Activated CD8-positive, alpha-beta memory T cell treated with anti-CD3 and anti-CD28 coated beads, Interleukin-2, amount 50 U/mL, for 1 hour (primary cell): Measurements from ENCODE around the gene BMPR1A.

Experiments
- DNase-seq: peaks from one replicate; pipeline ENCODE4 v3.0.0-alpha.2; 2020; ENCODE audit errors: extremely low read depth

BMPR1A gene

GRCh38 chr10:86955501-86956194 lies 199.2 kb downstream of the BMPR1A start:
- DNase-seq, result no peak

- no peak for DNase-seq
Measured at GRCh38 chr10:86956195-86956847, 199.9 kb downstream of the BMPR1A start.

- DNase-seq, result no peak
Measured at GRCh38 chr10:86956848-86957448, 200.5 kb downstream of the BMPR1A start.

DNA sequence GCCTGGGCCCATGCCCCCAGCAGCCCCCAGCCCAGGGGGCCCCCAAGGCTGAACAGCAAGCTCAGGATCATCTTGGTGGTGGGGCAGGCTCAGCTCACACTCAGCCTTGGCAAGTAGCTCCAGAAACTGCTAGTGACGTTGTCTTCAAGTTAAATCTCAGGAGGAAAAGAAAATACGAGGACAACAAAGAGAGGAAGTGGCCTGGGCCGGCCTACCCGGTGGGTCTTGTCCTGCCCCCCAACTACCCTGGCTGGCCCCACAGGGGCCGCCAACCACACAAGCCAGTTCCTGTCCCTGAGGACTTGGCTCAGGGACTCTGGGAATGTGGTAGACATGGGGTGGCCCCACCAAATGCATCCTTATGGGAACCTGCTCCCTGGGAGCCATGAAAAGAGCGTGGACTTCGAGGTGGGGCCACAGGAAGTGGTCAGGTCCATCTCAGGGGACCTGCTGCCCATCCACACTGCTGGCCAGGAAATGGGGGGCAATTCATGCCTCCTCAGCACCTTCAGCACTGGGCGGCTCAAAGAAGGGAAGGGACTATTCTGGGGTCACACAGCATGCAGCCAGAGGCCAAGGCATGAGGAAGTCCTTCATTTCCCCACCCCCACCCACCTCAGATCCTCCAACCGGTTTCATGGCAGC lies 201.2 kb downstream of the BMPR1A start, which contains the start of gene MMRN2:
Gene MMRN2 (minus strand): TSS at position 145 of the 645 bp plus-strand sequence. CDS start 74 bp downstream, at position 71.
- DNase-seq, result no peak

DNA sequence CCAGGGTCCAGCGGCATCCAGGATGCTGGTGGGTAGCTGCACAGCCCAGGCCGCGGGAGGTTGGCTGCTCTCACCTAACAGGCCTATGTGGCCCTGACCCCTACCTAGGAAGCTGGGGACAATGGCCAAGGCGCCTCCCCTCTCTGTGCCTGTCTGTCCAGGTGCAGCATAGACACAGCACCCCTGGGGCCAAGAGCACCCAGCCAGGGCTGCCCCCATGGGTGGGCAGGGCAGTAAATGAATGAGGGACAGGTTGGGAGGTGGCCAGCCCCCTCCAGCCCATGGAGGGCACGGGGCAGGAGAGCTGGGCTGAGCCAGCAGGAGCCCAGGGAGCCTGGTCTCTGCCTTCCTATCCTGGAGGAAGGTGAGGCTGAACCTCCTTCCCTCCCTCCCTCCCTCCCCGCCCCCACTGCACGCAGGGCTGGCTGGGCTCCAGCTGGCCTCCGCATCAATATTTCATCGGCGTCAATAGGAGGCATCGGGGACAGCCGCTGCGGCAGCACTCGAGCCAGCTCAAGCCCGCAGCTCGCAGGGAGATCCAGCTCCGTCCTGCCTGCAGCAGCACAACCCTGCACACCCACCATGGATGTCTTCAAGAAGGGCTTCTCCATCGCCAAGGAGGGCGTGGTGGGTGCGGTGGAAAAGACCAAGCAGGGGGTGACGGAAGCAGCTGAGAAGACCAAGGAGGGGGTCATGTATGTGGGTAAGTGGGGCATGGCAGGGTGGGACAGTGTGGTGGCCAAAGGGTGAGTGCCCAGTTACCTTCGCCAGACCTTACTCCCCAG lies 201.9 kb downstream of the BMPR1A start, which contains the start of gene SNCG:
Gene SNCG (plus strand): TSS at position 484 of the 785 bp plus-strand sequence. CDS start 99 bp downstream, at position 583.
- DNase-seq, result no peak

- DNase-seq, result no peak
Measured at GRCh38 chr10:86958901-86959736, 202.7 kb downstream of the BMPR1A start.

- no peak for DNase-seq
Measured at GRCh38 chr10:86959737-86960002, 203.3 kb downstream of the BMPR1A start.

DNA sequence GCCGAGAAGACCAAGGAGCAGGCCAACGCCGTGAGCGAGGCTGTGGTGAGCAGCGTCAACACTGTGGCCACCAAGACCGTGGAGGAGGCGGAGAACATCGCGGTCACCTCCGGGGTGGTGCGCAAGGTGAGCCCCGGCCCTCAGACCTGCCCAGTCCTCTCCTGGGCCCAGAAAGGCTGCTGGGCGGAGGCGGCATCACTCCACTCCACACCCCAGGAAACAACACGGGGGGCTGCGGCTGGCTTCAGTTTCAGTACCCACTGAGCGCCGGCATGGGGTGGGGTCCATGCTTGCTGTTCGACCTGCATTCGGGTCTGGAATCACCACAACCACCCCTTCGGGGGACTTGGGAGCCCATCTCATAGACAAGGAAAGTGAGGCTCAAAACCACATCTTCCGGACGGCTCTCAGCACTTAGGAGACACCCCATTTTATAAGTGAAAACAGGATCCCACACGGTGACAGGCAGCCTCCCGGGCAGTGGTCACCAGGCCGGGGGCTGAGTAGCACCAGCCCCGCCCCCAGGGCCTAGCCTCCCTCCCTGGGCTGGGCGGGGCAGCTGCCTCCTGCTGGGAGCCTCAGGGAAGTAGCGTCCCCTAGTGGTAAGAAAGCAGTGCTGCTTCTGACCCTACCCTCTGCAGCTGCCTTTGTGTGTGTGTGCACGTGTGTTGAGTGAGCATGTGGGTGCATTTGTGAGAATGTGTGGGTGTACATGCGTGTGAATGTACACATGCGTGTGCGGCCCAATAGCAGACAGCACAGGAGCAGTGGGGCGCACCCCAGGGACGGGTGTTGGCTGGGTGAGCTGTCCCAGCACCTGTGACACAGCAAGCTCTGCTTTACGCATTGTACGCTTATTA lies 203.8 kb downstream of the BMPR1A start:
- no peak for DNase-seq

DNA sequence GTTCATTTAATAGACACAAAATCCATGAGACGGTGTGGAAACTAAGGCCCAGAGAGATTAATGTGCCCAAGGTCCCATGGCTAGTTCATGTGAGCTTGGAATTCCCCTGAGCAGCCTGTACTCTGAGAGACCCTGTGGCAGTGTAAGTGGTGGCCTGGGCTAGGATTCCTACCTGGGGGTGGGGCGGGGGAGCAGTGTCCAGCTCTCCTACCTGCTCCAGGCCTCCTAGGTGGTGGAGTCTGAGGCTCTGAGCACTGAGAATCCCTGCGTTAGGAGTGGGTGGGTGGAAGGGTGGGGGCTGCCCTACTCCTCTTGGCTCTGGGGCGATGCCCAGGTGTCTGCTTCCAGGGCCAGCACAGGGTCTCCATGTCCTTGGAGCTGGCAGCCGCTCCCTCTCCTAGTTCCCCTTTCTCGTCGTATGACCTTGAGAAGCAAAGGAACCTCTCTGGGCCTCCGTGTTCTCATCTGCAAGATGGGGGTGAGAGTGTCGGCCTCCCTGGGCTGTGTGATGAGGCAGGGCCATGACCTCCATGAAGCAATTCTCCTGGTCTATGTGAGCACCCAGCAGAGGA lies 204.5 kb downstream of the BMPR1A start:
- DNase-seq, result no peak

DNA sequence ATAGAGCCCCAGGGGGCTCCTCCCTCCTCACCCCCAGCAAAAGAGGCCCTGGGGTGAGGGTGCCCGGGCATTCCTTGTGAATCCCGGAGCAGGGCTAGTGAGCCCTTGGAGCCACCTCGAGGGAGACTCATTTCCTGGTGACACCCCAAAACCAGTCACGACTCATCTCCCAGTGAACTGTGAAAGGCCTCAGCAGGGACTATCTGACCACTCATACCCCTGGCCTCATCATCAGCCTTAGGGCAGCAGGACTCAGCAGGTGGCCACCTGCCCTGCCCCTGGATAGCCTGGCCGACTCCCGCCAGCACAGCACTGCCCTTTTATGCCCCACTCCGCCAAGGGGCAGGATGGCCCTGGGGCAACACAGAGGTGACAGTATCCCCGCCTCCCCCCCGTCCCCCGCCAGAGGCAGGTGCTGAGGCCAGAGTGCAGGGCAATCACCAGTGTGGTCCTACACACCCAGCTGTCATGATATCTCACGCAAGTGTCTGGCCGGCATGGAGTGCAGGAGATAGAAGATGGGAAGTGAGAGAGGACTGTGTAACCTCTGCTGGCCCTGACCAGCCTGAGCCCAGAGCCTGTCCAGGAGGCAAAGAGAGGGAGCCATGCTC lies 205.2 kb downstream of the BMPR1A start:
- DNase-seq, result no peak

DNA sequence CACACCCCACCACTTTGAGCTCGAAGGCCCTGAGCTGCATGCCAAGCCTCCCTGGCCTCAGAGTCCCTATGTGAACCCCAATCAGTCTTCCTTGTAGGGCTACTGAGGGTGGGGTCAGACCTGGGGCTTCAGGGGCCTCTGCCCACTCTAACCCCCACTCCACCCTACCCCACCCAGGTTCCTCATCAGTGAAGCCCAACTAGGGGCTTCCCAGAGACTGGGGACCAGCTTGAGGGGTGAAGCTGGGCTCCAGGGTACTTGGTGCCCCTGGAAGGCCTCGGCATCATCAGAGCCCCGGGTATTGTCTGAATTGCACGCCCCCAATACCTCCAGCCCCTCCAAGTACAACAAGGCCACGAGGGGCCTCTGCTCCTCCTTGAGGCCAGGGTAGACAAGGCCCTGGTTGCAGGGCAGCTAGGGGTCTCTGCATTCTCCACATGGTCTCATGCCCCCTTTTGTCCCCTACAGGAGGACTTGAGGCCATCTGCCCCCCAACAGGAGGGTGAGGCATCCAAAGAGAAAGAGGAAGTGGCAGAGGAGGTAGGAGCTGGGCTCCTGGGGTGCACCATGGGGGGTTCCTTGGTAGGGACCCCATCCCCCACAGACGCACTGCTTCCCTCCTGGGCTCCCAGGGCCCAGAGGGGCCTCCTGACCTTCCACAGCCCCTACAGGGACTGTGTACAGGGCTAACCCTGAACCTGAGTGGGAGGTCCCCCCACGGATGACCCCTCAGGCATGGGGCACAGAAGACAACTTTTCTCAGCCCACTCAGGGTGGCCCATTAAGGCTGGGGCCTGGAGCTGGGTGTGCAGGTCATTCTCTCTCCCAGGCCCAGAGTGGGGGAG lies 205.9 kb downstream of the BMPR1A start:
- DNase-seq, result no peak

- DNase-seq, result no peak
Measured at GRCh38 chr10:86962981-86963310, 206.5 kb downstream of the BMPR1A start.

- DNase-seq, result no peak
Measured at GRCh38 chr10:86963341-86963919, 207.0 kb downstream of the BMPR1A start.

GRCh38 chr10:86964061-86964846 lies 207.8 kb downstream of the BMPR1A start:
- DNase-seq, result no peak

DNA sequence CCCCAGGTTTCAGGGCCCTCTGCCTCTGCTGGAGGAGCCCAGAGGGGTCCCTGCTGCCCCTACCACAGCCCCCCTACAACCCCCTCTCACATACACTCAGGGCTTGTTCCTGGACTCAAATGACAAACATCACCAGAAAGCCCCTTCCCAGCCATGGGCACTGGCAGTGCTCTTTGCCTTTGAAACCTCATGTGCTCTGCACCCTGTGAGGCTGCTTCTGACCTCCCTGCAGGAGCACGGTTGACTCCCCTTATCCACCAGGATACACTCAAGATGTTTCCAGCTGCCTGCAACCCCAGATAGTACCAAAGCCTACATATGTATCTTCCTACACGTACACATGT lies 208.4 kb downstream of the BMPR1A start:
- DNase-seq, result no peak

- DNase-seq, result no peak
Measured at GRCh38 chr10:86965986-86966654, 209.7 kb downstream of the BMPR1A start.

GRCh38 chr10:86967481-86967941 lies 211.1 kb downstream of the BMPR1A start:
- DNase-seq, result no peak
